HG03064 (cell line): ENCODE data around the gene ABLIM1.

Source experiments
- ATAC-seq: cut with Tn5 transposase; IDR thresholded peaks from one replicate; pipeline ENCODE4 v1.9.1; 2021; ENCODE audit warnings: low read depth; ENCODE audit not compliant: unreplicated experiment

Gene ABLIM1

GRCh38 chr10:114430688-114431413 is 227.2 kb downstream of the ABLIM1 start:
- no peak for ATAC-seq

- ATAC-seq: no peak
Measured at GRCh38 chr10:114429581-114430335, 228.3 kb downstream of the ABLIM1 start.

GRCh38 chr10:114427124-114427852 is 230.8 kb downstream of the ABLIM1 start:
- no peak for ATAC-seq

GRCh38 chr10:114426476-114426875 is 231.6 kb downstream of the ABLIM1 start:
- no peak for ATAC-seq

- no peak for ATAC-seq
Measured at GRCh38 chr10:114420811-114421485, 237.1 kb downstream of the ABLIM1 start.

GRCh38 chr10:114418109-114418508 is 240.0 kb downstream of the ABLIM1 start:
- ATAC-seq: no peak

GRCh38 chr10:114412907-114413797 is 244.9 kb downstream of the ABLIM1 start:
- ATAC-seq: no peak

- no peak for ATAC-seq
Measured at GRCh38 chr10:114408968-114409444, 249.1 kb downstream of the ABLIM1 start.

GRCh38 chr10:114408112-114408967 is 249.7 kb downstream of the ABLIM1 start:
- no peak for ATAC-seq

- no peak for ATAC-seq
Measured at GRCh38 chr10:114406455-114406854, 251.6 kb downstream of the ABLIM1 start.

- no peak for ATAC-seq
Measured at GRCh38 chr10:114405011-114405350, 253.1 kb downstream of the ABLIM1 start.

GRCh38 chr10:114404171-114405010 is 253.7 kb downstream of the ABLIM1 start, which contains the start of gene AFAP1L2:
AFAP1L2 (minus strand) TSS chr10:114404502; CDS start chr10:114404455, 47 bp downstream.
- ATAC-seq: no peak

- ATAC-seq: no peak
Measured at GRCh38 chr10:114403541-114404161, 254.4 kb downstream of the ABLIM1 start.

GRCh38 chr10:114402871-114403540 is 255.1 kb downstream of the ABLIM1 start:
- no peak for ATAC-seq

- ATAC-seq: no peak
Measured at GRCh38 chr10:114402233-114402632, 255.8 kb downstream of the ABLIM1 start.

- no peak for ATAC-seq
Measured at GRCh38 chr10:114401195-114401791, 256.8 kb downstream of the ABLIM1 start.
